Measurements from ENCODE around the gene CTPS2.
"Not testable (repeated sequence)": the region's sequence is repeated elsewhere in the genome, so short reads cannot be mapped to it uniquely, and the experiment has no call there.

Gene CTPS2

DNA sequence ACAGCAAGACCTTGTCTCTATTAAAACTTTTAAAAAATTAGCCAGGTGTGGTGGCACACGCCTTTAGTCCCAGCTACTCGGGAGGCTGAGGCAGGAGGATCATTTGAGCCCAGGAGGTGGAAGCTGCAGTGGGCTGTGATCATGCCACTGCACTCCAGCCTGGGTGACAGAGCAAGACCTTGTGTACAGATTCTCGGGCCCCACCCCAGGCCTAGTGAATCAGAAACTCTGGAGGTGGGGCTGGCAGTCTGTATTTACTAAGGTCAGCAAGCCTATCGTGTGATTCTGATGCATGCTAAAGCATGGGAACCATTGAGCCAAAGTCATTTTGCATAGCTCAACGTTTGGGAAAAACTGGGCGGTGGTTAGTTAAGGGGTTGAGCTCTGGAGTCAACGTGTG is 59.0 kb downstream of the CTPS2 start:
- no peak for DNase-seq (ENCODE audit: low read depth)

DNA sequence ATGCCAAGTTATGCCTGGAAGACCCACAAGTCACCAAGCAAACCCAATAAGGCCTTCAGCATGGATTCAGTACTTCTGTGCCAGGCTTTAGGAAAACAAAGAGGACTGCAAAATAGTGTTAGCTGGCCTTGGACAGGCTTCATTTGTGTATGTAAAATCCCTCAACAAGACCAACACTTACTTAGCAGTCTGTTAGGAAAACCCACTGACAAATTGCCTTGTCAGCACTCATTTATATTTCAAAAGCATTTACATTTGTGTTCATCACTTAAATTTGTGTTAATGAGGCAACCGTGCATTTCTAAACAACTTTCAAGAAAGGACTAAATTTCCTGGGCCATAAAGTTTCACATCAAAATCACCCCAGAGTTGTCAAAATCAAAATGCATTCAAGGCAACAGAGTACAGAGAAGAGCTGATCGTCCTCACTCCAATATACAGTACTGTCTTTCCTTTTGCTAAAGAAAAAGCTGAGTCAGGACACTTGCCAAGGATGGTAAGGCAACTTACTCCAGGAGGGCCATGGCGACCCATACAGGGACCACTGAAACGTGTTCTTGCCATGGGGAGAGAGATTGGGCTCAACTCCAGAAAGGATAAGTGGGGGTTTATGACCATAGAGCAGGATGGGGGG is 61.0 kb downstream of the CTPS2 start:
- no peak for DNase-seq (ENCODE audit: low read depth)

DNA sequence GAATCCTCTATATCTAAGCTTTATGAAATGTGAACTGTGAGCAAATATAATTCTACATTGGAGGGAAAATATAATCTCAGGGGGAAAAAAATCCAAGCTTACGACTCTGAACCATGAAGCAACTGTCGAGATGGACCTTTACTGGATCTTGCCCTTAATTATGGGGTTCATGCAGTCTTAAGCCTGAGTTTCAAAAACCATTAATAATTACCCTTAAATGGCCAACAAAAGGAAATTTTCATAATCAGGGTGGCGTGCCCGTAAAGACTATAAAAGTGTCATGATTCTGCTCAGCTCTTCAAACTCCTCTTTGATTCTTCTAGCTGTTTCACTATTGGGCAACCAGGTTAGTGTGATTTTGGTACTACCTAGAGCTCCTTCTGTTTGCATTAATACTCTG is 62.6 kb downstream of the CTPS2 start, which contains the start of gene S100G:
Gene S100G (plus strand): TSS at position 301 of the 400 bp plus-strand sequence. CDS start 849 bp downstream, outside the sequence.
- DNase-seq (ENCODE audit: low read depth) = no peak

DNA sequence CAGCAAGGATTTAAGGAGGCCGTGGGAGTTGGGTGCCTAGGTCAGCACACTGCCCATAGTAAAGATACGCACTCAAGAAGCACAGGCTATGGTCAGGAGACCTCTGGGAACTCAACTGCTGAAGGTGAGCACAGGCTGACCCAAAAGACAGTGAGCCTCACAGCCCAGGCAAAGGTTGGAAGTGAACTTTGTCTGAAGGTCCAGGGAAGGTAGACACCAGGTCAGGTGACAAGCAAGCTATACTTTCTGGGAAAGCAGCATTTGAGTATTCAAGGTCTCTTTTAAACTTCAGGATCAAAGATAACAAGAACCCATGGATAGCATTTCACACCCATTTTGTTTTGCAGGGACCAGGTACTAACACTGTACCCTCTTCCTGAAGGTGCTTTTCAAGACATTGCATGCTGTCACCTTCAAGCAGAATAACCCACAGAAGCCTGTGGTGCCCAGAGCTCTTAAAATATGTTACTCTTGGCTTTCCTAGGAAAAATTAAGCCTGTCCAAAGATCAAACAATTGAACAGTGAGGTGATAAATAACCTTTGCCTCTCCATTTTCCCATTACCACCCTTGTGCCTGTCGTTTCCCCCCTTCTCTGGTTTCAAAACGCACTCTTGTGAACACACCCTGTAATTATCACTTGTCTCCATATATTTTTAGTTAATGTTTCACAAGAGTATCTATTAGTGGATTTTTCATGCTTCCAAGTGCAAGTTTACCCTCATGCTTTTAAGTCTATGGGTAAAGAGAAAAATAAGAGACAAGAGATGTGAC is 65.9 kb downstream of the CTPS2 start:
- DNase-seq (ENCODE audit: low read depth) = no peak

DNA sequence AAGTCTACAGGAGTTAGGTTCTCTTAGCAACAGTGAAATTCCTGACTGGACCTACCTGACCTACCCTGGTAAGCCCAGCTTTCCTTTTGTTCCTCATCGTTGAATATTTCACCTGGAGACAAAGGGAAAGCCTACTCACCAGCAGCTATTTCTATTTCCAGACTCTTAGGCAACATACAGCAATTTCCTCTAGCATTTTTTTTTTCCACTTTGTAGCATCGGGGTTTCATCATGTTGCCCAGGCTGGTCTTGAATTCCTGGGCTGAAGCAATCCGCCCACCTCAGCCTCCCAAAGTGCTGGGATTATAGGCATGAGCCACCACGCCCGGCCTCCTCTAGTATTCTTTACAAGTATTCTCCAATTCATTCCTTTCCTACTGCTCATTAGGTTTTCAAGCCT is 69.3 kb downstream of the CTPS2 start:
- peak; percentile 40 for DNase-seq (ENCODE audit: low read depth)

DNA sequence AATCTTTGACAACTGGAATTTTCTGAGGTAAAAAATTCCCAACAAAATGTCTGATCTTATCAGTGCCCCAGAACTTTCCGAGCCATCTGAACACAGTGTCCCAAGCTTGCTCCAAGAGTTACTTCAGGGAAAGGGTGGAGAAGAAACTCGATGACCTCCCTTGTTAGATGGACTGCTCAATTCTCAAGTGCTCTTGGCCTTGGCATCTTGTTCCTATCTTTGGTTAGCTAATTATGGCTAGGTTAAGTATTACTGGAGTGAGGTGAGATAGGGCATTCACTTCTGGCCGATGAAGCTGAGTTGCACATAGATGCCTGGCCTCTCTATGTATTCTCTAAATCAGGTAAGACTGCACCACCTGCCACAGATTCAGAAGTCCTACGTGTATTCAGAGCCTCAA is 71.6 kb downstream of the CTPS2 start:
- no peak for DNase-seq (ENCODE audit: low read depth)

DNA sequence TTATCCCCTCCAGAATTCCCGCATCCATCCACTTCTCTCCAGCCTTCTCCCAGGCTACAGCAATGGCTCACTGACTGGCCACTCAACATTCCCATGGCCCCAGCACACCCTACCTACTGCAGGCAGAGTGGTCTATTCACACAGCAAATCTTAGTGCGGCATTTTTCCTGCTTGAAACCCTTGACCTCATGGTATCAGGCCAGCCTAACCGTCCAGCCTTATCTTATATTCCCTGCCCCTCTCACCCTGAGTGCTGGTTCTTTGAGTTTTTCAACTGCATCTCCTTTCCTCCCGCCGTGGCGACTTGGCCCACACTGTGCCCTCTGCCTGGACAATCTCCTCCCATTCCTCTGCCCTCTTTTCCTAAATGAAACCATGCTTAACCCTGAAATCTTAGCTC is 72.5 kb downstream of the CTPS2 start:
- no peak for DNase-seq (ENCODE audit: low read depth)

DNA sequence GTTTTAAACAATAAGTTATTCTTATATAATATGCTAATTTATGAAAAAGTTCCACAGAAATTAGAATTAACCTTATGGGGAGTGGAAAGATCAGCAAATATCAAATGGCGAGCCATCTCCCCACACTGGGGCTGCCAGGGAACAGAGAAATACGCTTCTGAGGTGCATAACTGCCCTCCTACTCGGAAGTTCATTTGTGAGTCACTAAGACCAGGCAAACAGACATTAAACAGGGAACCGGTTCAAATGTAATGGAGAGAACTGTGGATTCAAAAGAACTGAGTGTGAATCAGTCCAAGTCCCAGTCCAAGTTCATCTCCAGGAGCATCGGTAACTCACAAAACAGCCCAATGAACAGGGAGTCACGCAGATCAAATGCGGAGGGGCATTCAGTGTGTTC is 73.9 kb downstream of the CTPS2 start:
- no peak for DNase-seq (ENCODE audit: low read depth)

DNA sequence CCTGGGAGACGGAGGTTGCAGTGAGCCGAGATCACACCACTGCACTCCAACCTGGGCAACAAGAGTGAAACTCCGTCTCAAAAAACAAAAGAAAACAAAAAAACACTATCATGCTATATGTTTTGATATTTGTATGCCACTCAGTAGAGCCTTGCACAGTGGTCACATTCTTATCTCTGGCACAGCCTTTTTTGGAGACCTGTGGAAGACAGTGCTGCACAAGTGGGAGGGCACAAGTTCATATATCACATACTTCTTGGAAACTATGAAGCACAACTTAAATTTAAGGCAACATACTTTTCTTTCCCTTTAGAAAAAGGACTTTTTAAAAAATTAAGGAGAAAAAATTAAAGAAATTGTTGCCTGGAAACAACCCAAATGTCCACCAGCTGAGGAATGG is 76.9 kb downstream of the CTPS2 start:
- DNase-seq (ENCODE audit: low read depth) = no peak

DNA sequence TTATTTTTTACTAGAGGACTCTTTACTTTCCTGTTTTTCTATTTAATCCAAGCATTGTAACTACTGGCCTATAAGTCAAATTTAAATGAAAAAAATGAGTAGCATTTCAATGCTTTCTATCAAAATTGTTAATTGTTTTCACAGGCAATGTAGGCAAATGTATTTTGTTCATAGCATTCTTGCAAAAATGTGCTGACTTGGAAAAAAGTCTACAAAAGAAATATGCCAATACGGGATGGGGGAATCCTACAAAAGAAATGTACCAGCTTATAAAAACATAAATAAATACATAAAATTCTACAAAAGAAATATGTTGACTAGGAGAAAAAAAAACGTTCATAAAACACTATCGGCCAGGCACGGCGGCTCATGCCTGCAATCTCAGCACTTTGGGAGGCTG is 77.4 kb downstream of the CTPS2 start:
- DNase-seq (ENCODE audit: low read depth) = no peak

DNA sequence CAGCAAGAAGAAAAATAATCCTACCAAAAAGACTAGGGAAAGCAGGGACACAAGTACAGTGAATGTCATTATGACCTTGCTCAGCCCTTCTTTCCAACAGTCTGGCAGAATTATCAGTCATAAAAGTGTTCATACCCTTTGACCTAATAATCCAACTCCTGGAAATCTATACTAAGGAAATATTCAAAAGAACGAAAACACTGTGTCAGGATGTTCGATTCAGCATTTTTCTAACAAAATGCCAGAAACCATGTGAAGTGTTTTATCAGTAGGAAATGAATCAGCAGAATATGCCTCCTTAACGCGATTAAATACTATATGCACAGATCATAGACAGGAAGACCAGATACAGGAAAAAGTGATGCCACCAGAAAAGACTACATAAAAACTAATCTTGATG is 78.7 kb downstream of the CTPS2 start:
- DNase-seq (ENCODE audit: low read depth) = no peak

DNA sequence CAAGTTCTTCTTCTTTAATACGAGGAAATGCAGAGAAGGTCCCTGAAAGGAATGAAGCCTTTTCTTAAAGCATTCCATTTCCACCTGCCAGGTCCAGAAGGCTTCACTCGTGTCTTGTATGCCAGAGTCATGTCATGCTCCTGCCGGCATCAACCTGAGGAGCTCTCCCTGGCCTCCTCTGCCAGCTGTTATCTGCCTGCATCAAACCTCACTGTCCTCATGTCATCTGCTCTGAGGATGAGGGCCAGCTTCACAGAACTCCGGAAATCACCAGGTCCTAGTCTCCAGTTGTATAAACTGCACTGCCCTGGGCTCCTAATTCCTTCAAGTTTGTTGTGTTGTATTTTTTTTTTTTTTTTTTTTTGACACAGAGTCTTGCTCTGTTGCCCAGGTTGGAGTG is 82.6 kb downstream of the CTPS2 start:
- no peak for DNase-seq (ENCODE audit: low read depth)

DNA sequence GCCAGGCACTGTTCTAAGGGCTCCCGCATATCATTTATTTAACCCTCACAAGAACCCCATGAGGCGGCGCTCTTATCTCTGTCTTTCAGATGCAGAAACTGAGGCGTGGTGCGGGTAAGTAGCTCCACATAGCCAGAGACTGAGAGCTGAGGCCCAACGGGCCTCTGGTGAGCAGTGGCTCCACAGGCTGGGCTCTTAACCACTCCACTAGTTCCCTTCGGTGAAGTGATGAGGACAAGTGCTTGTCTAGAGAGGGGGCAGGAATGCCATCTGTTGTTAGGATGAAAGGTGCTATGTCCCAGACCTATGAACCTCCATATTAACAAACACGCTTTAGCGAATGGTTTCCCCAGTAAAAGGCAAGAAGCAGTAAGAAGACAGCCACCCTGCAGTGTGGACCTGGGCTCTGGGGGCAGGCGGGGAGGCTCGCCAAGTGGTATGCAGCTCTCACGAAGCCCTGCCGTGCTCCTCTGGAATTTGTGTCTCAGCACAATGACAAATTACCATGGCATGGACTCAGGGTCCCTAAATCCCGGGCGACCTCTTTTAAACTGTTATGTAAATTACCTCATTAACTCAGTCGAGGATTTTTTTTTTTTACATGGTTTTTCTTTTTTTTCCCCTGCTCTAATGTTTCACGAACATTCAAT is 83.4 kb downstream of the CTPS2 start:
- no peak for DNase-seq (ENCODE audit: low read depth)

DNA sequence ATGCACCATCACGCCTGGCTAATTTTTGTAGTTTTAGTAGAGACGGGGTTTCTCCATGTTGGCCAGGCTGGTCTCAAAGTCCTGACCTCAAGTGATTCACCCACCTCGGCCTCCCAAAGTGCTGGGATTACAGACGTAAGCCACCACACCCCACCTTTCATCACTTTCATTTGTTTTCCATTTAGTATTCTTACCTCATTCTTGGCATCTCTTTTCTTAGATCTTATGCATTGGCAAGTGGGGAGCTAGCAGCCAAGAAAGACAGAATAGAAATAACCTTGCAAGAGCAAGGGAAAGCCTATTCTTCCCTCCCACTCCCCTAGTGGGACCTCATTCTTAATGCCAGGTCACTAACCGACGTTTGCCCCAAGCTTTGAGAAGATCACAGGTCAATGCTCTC is 84.0 kb downstream of the CTPS2 start:
- not testable (repeated sequence) for DNase-seq (ENCODE audit: low read depth)

DNA sequence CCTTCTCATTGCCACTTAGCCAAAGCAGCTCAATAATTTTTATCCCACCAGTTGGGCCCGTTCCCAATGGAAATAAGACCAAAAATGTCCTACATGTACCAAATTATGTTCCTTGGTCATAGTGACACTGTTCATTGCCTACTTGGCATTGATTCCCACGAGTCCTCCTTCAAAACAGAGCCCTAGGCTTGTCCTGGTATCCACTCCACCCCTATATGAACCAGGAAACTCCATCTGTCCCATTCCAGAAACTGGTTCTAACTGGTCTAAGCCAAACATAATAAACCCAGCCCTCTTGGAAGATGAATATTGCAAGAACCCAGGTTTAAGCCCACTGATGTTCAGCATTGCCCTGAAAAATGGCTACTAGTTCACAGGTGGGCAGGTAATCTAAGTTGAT is 93.4 kb downstream of the CTPS2 start:
- no peak for DNase-seq (ENCODE audit: low read depth)

DNA sequence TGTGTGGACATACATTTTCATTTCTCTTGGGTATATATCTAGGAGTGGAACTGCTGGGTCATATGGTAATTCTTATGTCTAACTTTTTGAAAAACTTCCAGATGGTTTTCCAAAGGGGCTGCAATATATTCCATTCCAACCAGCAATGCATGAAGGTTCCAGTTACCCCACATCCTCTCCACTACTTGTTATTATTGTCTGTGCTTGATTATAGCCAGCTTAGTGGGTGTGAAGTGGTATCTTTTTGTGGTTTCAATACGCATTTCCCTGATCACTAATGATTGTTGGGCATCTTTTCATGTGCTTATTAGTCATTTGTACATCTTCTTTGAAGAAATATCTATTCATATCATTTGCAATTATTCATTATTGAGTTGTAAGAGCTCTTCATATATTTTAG is 94.0 kb downstream of the CTPS2 start:
- no peak for DNase-seq (ENCODE audit: low read depth)

DNA sequence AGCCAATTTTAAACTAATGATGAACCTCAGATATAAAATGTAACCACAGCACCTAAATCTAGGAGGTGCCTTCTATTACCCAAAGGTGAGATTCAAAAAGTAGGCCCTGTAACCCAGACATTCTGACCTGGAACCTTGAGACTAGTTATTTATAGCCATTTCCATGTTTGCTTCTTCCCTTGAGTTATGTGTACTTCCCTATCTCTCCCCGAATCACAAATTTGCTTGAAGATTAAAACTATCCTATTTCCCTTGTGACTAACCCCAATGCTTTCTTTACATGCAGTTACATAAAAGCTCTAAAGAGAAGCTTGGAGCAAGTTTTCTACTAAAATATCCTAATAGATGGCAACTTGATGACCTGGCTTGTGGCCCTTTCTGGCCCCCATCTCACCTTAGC is 95.1 kb downstream of the CTPS2 start:
- no peak for DNase-seq (ENCODE audit: low read depth)

DNA sequence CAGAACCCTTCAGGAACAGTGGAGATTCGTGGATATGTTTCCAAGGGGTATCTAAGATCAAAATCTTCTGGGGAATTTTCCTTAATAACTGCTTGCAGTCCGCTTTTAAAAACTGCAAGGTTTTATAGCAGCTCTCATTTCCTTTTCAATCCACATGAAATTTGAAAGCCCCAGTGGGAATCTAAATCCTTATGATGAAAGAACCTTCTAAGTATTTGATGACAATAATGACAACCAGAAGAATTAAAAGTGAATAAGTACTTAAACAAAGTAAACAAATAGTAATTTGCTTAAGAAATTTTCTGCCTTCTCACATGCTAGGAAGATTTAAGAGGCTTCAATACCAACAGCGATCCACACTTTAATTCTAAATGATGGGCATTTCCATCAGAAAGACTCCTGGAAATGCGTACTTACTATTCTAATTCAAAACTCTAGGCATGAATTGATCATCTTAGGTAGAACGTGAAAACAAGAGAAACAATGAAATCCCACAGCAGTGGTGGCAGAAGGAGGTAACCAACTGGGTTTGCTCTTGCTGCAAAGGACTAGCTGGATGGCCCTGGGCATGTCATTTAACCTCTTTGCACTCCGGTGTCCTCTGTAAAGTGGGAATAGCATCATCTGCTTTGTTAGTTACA is 100.1 kb downstream of the CTPS2 start:
- no peak for DNase-seq (ENCODE audit: low read depth)

DNA sequence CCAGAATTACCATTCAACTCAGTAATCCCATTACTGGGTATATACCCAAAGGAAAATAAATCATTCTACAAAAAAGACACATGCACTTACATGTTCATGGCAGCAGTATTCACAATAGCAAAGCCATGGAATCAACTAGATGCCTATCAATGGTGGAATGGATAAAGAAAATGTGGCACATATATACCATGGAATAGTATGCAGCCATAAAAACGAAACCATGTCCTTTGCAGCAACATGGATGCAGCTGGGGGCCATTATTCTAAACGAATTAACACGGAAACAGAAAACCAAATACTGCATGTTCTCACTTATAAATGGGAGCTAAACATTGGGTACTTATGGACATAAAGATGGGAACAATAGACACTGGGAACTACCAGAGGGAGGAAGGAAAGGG is 101.8 kb downstream of the CTPS2 start:
- not testable (repeated sequence) for DNase-seq (ENCODE audit: low read depth)

DNA sequence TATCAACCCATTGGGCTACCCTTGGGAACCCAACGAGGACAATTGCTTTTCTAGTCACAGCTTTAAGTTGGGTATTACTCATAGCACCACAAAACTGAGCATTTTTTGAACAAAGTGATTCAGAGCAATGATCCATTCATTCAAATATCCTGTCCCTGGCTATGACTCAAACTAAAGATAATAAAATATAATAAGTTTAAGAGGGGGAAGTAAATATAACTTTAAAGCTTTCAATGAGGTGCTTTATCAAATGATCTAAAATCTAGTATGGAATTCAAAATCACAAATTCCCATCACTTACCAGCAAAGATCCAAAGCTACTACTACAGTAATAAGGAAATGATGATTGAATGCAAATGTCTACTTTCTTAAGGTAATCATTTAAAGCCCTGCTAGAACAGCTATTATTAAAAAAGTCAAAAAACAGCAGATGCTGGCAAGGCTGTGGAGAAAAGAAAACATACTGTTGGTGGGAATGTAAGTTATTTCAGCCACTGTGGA is 102.3 kb downstream of the CTPS2 start:
- DNase-seq (ENCODE audit: low read depth) = peak; percentile 62

DNA sequence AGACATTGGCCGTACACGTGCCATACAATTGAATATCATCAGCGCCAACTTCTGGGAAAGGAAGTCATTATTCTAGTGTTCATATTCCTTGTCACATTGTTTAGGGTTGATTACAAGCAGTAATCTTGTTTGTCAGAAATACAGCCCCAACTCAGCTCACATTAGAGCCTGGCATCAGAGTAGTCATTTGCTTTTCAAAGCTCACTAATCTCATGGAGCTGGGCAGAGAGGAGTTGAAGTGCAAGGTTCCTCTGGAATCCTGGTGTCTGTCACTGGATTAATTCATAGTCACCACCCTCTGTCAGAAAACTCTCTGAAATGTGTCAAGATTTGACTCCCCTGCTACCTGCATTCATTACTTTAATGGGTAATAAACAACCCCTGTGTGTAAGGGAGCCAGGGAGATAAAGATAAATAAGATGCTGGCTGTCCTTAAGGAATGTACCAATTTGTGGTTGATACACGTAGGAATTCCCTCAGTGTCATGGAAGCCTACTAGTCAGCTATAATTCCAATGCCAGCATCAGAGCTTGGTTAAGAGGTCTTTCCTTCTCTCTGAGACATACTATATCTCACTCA is 106.2 kb downstream of the CTPS2 start:
- DNase-seq (ENCODE audit: low read depth) = no peak

DNA sequence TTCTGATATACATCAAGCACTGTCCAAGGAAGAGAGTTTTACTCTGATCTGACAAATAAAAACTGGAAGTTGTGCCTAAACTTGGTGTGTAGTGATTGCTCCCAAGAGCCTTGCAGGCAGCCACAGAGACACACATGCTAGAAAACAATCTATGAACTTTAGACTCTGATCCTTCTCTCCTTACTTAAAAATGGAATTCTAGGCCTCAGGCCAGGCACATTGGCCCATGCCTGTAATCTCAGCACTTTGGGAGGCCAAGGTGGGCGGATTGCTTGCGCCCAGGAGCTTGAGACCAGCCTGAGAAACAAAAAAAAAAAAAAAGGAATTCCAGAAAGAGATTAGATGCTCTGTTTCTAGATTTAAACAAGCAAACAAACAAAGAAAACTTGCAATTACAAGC is 108.1 kb downstream of the CTPS2 start:
- DNase-seq (ENCODE audit: low read depth) = no peak
